K562 (cell line): ENCODE measurements around the gene TTC32.

Experiments used
- CBX3 ChIP-seq, 2 experiments: IDR thresholded peaks; 1 replicate in 1 of 2; 2 replicates in 1 of 2; pipeline ENCODE4 v1.6.1; 2012; ENCODE audit warnings: inconsistent platforms in 2 of 2, low read length in 2 of 2, borderline replicate concordance in 1 of 2, control low read depth in 1 of 2
- CEBPB ChIP-seq: fragments of 450-650 bp; IDR thresholded peaks from 2 replicates; pipeline ENCODE4 v1.6.1; 2016; ENCODE audit warnings: missing genetic modification characterization, missing compliant biosample characterization
- CTCF ChIP-seq, 3 experiments: IDR thresholded peaks in 2 of 3; conservative IDR thresholded peaks in 1 of 3; 2 replicates each; pipeline ENCODE4 v1.5.1; 2011 to 2012; ENCODE audit warnings: low read length in 3 of 3, mild to moderate bottlenecking in 3 of 3, control low read depth in 2 of 3, improper control_type of control experiment in 1 of 3, inconsistent platforms in 1 of 3, low read depth in 1 of 3, mixed read lengths in 1 of 3, moderate library complexity in 1 of 3; ENCODE audit not compliant: insufficient read depth in 2 of 3
- HDAC6 ChIP-seq: IDR thresholded peaks from 2 replicates; pipeline ENCODE4 v1.6.1; 2012; ENCODE audit warnings: low read depth, mild to moderate bottlenecking, control low read depth, inconsistent platforms, low read length, moderate library complexity
- MEIS2 ChIP-seq: fragments of 450-650 bp; IDR thresholded peaks from 2 replicates; pipeline ENCODE4 v1.6.1; 2014; ENCODE audit warnings: mild to moderate bottlenecking; ENCODE audit not compliant: partially characterized antibody
- NR1H2 ChIP-seq: sonication (generic); formaldehyde crosslinking; IDR thresholded peaks from 2 replicates; pipeline ENCODE4 v1.4.0; 2020; ENCODE audit warnings: mild to moderate bottlenecking, missing genetic modification reagents
- PML ChIP-seq: IDR thresholded peaks from 2 replicates; pipeline ENCODE4 v1.6.1; 2012; ENCODE audit warnings: low read length, inconsistent platforms
- ZNF239 ChIP-seq: fragments of 250-450 bp; sonication (Bioruptor Pico); IDR thresholded peaks from 2 replicates; pipeline ENCODE4 v1.4.0; 2020; ENCODE audit warnings: mild to moderate bottlenecking

GRCh38 chr2:19895535-19895934 is 6.2 kb downstream of the TTC32 start:
- TF ChIP-seq MEIS2, result no peak
- no peak for TF ChIP-seq HDAC6
- no peak for TF ChIP-seq CEBPB (tag)
- TF ChIP-seq CTCF (IDR thresholded peaks at IDR 0.05 in 2 of 3, conservative IDR thresholded peaks at IDR 0.05 in 1 of 3; ENCODE audit: insufficient read depth in 2 of 3, low read depth in 1 of 3, low read length in 3 of 3), result no peak
- TF ChIP-seq NR1H2 (CRISPR knock-in tag), result no peak
- no peak for TF ChIP-seq ZNF239 (CRISPR knock-in tag)
- TF ChIP-seq PML, result no peak
- TF ChIP-seq CBX3 (IDR thresholded peaks at IDR 0.05; ENCODE audit: borderline replicate concordance in 1 of 2, low read length in 2 of 2), result no peak
